Stimulated activated CD8-positive, alpha-beta memory T cell treated with anti-CD3 and anti-CD28 coated beads, Interleukin-15, amount 100 ng/mL, for 1 hour (primary cell): Measurements from ENCODE around the gene PITPNM1.
"Not testable (repeated sequence)": the region's sequence is repeated elsewhere in the genome, so short reads cannot be mapped to it uniquely, and the experiment has no call there.

Experiments used
- DNase-seq: peaks from one replicate; pipeline ENCODE4 v3.0.0-alpha.2; 2020; ENCODE audit warnings: low read depth

PITPNM1 gene

DNA sequence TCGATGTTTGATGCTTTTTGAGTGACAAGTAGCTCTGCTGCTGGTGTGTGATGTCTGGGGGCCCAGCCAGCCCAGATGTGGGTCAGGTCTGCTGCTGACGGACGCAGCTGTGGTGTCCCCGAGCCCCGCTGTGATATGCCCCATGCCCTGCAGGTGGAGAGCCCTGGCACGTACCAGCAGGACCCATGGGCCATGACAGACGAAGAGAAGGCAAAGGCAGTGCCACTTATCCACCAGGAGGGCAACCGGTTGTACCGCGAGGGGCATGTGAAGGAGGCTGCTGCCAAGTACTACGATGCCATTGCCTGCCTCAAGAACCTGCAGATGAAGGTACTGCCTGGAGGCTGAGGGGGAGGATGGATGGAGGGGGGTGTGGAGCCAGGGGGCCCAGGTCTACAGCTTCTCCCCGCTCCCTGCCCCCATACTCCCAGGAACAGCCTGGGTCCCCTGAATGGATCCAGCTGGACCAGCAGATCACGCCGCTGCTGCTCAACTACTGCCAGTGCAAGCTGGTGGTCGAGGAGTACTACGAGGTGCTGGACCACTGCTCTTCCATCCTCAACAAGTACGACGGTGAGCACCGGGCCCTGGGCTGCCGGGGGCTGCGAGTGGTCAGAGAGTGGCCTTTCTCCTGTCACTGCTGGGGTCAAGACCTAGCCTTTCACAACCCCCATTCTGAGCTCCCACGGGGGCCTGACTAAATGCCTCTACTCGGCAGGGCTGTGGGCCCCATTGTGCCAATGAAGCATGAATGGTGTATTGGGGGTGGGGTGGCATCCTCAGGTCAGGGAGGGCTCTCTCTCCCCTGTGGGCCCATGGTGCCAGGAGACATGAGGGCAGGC is 15.1 kb downstream of the PITPNM1 start:
- DNase-seq: no peak

DNA sequence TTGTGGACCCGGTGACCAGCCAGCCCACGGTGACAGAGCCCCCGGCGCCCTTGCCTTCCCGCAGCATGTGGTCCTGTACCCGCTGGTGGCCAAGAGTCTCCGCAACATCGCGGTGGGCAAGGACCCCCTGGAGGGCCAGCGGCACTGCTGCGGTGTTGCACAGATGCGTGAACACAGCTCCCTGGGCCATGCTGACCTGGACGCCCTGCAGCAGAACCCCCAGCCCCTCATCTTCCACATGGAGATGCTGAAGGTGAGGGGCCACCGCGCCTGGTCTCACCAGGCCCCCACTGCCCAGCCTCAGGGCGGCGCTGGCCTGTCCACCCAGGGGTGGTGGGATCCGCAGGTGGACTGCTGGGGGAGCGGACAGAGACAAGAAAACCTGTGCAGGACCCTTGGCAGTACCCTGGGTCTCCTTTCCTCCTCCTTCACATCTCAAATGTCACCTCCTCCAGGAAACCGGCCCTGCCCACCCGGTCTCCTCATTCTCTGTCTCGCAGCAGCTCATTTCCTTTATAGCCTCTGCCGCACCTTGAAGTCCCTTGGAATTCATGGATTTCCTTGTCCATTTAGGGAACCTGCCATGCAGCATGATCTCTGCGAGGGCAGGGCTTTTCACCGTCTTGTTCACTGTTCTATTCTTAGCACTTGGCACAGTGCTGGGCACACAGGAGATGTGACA is 15.8 kb downstream of the PITPNM1 start:
- DNase-seq: no peak

DNA sequence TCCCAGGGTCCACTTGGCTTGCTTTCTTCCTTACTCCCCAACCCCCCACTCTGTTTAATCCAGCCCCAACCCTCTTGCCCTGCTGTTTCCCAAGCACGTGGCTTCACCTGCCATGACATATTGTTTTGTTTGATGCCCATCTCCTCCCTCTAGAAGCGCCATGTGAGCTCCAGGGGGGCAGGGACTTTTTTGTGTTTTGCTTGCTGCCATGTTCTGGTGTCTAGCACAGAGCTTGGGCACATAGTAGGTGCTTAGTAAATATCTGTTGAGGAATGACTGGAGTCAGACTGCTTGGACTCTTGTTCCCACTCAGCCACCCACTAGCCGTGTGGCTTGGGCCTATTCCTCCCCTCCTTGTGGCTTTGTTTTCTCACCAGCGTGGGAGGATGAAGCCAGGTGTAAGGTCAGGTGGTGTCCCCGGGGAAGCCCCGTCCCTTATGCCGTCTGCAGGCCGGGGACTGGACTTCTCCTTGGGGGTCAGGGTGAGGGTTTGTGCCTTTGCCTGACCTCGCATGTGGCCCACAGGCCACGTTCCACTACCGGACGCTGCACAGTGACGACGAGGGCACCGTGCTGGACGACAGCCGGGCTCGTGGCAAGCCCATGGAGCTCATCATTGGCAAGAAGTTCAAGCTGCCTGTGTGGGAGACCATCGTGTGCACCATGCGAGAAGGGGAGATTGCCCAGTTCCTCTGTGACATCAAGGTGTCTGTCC is 18.5 kb downstream of the PITPNM1 start:
- no peak for DNase-seq

DNA sequence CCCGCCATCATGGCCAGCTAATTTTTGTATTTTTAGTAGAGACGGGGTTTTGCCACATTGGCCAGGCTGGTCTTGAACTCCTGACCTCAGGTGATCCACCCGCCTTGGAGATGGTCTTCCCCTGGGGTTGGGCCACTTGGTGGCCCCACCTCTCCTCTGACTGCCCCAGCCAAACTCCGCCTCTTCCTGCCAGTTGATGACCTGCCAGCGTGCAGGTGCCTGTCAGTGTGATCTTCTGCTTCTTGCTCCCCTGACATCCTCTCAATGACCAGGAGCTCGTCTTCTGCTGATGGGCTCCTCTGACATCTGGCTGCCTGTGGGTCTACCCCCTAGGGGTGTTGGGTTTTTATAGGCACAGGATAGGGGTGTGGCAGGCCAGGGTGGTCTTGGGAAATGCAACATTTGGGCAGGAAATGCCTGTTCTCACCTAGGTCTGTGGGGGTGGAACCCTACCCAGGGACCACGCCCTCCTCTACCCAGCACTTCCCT is 19.2 kb downstream of the PITPNM1 start:
- not testable (repeated sequence) for DNase-seq

DNA sequence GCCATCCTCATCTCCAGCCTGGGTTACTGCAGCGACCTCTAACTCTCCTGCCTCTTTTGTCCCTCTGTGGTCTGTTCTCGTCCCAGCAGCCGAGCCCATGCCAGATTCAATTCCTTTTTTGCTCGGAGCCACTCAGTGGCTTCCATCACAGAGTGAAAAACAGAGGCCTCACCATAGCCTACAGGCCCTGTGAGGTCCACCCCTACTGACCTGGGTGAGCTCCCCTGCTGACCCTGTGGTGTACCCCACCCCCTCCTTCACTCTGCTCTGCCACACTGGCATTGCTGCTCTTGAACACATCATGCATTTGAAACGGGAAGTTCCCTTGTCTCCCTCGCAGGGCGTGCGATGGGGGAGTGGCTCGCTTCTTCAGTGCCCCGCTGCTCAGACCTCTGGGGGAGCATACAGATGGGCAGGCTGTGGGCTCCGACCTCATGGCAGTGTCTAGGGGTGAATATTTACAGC is 20.3 kb downstream of the PITPNM1 start:
- no peak for DNase-seq

- DNase-seq: no peak
Observed at GRCh38 chr11:67483831-67484665, 21.1 kb downstream of the PITPNM1 start.

GRCh38 chr11:67482827-67483798 is 22.1 kb downstream of the PITPNM1 start, which contains the start of gene AIP:
Gene AIP, plus strand, starts transcription at chr11:67483026. Its CDS starts 133 bp downstream, at chr11:67483159.
- peak; percentile 90 for DNase-seq

DNA sequence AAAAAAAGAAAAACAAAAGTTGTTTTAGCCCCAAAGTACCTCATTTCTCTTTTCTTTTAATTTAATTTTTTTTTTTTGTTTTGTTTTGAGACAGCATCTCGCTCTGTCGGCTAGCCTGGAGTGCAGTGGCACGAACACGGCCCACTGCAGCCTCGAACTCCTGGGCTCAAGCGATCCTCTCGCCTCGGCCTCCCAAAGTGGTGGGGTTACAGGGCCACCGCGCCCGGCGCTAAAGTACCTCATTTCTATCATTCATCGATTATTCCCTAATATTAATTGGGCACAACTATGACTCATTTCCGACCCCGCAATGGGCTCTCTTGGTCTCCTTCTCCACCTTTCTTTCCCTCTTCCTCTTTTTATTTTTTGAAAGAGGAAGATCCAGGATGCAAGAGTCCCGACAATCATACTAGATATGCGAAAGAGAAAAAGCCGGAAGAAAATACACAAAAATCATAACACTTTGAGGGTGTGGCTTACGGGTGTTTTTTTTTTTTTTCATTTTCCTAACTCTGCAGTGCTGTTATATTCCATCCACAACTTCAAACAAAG is 22.8 kb downstream of the PITPNM1 start:
- DNase-seq: no peak

- DNase-seq: not testable (repeated sequence)
Observed at GRCh38 chr11:67477344-67478050, 27.7 kb downstream of the PITPNM1 start.

DNA sequence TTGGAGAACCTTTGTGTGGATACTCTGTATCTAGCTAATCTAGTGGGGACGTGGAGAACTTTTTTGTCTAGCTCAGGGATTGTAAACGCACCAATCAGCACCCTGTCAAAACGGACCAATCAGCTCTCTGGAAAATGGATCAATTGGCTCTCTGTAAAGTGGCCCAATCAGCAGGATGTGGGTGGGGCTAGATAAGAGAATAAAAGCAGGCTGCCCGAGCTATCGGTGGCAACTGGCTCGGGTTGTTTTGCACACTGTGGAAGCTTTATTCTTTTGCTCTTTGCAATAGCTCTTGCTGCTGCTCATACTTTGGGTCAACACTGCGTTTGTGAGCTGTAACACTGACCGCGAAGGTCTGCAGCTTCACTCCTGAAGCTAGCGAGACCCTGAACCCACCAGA is 28.5 kb downstream of the PITPNM1 start:
- not testable (repeated sequence) for DNase-seq

GRCh38 chr11:67472882-67473281 is 32.3 kb downstream of the PITPNM1 start:
- DNase-seq: no peak

GRCh38 chr11:67470337-67471002 is 34.7 kb downstream of the PITPNM1 start:
- DNase-seq: no peak

- no peak for DNase-seq
Observed at GRCh38 chr11:67469508-67469811, 35.7 kb downstream of the PITPNM1 start.

- peak; percentile 82 for DNase-seq
Observed at GRCh38 chr11:67468759-67469507, 36.2 kb downstream of the PITPNM1 start, which contains the start of gene TMEM134. Gene TMEM134, minus strand, starts transcription at chr11:67469251. Its CDS starts 59 bp downstream, at chr11:67469192.

DNA sequence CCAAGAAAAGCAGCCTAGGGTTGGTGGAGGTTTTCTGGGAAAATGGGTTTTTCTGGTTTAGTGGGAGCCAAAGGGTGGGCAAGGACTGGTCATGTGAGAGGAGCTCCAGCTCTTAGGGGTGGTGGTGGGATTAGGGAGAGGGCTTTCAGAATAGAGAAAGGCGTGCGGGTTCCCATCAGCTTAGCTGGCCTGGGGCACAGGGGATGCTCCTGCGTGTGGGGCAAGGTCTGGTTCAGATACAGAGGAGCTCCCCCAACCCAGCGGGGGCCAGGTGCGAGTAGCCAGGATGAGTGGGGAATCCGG is 36.8 kb downstream of the PITPNM1 start:
- no peak for DNase-seq

DNA sequence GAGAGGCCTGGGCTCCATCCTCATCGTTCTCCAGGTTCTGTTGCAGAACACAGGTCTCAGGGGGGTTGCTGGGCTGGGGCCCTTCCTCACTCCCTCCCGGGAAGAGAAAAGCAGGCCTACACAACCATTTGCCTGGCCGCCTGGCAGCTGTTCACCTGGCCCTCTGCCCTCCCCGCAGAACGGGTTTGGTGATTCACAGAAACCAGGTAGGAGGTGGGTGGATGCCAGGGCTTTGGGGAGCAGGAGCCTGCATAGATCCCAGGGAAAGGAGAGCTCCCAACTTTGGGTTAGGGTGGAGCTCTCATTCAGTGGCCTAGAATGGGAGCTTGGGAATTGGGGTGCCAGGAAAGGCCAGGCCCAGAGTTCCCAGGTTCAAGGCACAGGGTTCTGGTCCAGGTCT is 37.1 kb downstream of the PITPNM1 start:
- DNase-seq: no peak

DNA sequence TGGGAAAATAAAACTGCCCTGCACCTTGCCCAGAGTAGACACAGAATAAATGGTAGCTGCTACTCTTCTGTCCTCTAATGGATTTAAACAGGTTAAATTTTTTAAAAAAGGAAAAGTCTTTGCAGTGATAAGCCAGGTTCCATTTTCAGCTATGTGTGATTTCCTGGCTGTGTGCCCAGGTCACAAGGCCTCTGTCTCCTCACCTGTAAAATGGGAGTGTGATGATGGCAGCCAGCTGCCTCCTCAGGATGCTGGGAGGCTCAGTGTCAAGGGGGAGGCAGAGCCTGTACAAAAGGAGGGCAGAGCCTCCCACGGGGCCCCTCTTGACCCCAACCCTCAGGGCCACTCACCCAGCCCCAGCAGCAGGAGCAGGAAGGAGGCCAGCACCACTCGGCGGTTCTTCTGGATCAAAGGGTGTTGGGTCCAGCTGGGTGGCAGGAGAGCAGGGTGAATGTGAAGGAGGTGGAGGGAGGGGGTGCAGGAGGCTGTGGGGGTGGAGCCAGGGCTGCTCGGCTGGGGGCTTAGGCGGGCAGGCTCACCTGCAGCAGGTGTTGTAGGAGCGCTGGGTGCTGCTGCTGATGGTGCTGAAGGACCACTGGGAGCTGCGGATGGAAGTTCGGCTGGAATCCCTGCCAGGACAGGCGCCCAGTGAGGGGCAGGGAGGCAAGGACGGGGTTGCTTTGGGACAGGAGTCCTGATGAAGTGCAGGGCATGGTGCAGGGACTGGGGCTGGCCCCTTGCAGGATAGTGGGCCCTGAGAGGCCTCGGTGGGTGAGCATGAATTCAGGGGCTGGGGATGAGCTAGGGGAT is 38.0 kb downstream of the PITPNM1 start:
- no peak for DNase-seq
